Epithelial cell of proximal tubule (primary cell): ENCODE data around the gene ACTR8. TPM values are rescaled to one million over a fixed set of nuclear protein-coding genes. Genes with fewer than 3 reads are reported as not detected.

ENCODE experiments used
- DNase-seq: peaks from one replicate; pipeline ENCODE4 v3.0.0-alpha.2; 2011; ENCODE audit warnings: low read depth
- H3K4me3 ChIP-seq: 2 replicates; pipeline ENCODE4 v1.5.1; 2011; ENCODE audit warnings: low read depth, mild to moderate bottlenecking, low read length
- total RNA-seq: library from RNA; depleted of rRNA; stranded (reverse); fragments of >200 nt; gene quantifications from 2 replicates; pipeline ENCODE4 v1.2.3, GENCODE V29; 2015
- TF ChIP-seq, protein P1 (sequence below): conservative IDR thresholded peaks from 2 replicates; pipeline ENCODE4 v1.5.1; 2012; ENCODE audit warnings: low read depth, mild to moderate bottlenecking, low read length

Gene ACTR8
- total RNA-seq, 1 donor from 2014 or later, result 23.2 TPM

GRCh38 chr3:53844262-53845102, 37.5 kb downstream of the ACTR8 start:
- no peak overlapping the region for H3K4me3 ChIP-seq
- no peak for DNase-seq
- TF ChIP-seq, protein P1, sequence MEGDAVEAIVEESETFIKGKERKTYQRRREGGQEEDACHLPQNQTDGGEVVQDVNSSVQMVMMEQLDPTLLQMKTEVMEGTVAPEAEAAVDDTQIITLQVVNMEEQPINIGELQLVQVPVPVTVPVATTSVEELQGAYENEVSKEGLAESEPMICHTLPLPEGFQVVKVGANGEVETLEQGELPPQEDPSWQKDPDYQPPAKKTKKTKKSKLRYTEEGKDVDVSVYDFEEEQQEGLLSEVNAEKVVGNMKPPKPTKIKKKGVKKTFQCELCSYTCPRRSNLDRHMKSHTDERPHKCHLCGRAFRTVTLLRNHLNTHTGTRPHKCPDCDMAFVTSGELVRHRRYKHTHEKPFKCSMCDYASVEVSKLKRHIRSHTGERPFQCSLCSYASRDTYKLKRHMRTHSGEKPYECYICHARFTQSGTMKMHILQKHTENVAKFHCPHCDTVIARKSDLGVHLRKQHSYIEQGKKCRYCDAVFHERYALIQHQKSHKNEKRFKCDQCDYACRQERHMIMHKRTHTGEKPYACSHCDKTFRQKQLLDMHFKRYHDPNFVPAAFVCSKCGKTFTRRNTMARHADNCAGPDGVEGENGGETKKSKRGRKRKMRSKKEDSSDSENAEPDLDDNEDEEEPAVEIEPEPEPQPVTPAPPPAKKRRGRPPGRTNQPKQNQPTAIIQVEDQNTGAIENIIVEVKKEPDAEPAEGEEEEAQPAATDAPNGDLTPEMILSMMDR, result no peak

DNA sequence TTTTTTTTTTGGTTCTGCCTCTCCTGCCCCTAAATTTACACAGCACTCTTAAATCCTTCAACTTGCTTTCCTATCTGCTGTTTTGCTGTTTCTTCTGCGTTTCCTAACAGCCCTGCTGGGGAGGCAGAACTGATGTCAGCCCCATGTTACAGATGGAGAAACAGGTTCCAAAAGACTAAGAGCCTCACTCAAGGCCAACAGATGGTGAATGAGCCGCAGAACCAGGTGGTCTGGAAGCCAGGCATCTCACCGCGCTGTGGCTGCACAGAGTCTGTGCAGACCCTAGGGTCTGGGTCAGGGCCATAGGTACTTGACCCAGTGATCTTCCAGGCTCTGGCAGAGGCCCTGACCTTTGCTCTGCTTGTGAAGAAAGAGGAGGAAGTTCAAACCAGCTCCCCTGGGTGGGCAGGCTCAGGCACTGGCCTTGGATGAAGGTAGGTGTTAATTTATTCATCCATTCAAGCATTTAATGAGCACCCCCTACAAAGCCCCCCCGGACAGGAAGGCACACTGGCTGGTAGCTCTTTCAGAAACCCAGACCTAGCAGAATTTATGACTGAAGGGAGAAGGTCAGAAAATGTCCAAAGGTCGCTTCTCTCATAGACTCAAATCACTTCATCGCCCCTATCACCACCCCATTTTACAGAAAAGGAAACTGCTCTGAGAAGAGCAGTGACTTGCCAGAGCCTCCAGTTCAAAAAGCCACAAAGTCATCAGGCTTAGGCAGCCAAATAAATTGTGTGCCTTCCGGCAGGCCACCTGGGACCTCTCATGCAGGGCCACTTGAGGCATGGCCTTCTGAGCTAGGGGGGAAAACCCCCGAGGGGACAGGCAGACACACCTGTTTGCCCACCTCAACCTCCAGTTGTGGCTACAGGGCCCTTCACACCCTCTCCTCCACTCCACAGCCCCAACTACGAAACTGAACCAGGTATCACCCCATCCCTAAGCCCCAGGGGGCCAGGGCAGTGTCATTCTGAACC, 38.5 kb downstream of the ACTR8 start:
- no peak overlapping the region for H3K4me3 ChIP-seq
- TF ChIP-seq, protein P1, result no peak
- DNase-seq, result no peak

- TF ChIP-seq, protein P1, result peak; percentile 61
- peak; percentile 88 for DNase-seq
- H3K4me3 ChIP-seq, result no peak overlapping the region
Observed at GRCh38 chr3:53842436-53843194, 39.3 kb downstream of the ACTR8 start.

DNA sequence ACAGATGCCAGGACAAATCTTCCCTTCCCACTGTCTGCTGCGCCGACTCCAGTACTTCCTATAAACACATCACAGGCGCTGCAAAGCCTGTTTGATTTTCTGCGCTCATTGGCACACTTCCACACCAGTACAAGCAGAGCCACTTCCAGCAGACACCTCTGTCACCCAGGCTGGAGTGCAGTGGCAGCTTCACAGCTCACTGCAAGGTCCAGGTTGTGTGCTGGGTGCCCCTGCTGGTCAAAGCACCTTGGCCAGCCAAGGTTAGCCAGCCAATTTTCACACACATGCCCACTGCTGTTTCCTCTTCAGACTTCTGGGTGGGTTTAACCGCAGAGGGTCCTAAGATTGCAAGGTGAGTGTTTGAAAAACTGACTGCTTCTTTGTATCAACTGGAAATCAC, 40.7 kb downstream of the ACTR8 start:
- no peak for DNase-seq
- no peak overlapping the region for H3K4me3 ChIP-seq
- TF ChIP-seq, protein P1, result peak; percentile 33

GRCh38 chr3:53837331-53837730, 44.6 kb downstream of the ACTR8 start:
- TF ChIP-seq, protein P1, result no peak
- DNase-seq, result no peak
- no peak overlapping the region for H3K4me3 ChIP-seq

- TF ChIP-seq, protein P1, result no peak
- no peak overlapping the region for H3K4me3 ChIP-seq
- DNase-seq, result no peak
Observed at GRCh38 chr3:53836084-53836872, 45.7 kb downstream of the ACTR8 start.
